Bronchial epithelial cell (primary cell): Measurements from ENCODE around the gene ISCA2. TPM values are rescaled to one million over a fixed set of nuclear protein-coding genes. Genes with fewer than 3 reads are reported as not detected.

Experiments
- DNase-seq: peaks from one replicate; pipeline ENCODE4 v3.0.0-alpha.2; 2010; ENCODE audit warnings: low read depth
- FAIRE-seq: peaks from 2 replicates; lab custom pipeline; 2011; peaks lifted over from hg19 to GRCh38; lab: Jason Lieb, UNC
- H3K27me3 ChIP-seq: 2 replicates; pipeline ENCODE4 v1.5.1; 2011; ENCODE audit warnings: low read length; ENCODE audit not compliant: control insufficient read depth, insufficient read depth
- H3K36me3 ChIP-seq: 2 replicates; pipeline ENCODE4 v1.5.1; 2011; ENCODE audit warnings: low read length; ENCODE audit not compliant: control insufficient read depth, insufficient read depth
- H3K4me3 ChIP-seq: 2 replicates; pipeline ENCODE4 v1.5.1; 2011; ENCODE audit warnings: mild to moderate bottlenecking, low read depth, low read length, control low read depth
- CTCF ChIP-seq: IDR thresholded peaks from 2 replicates; pipeline ENCODE4 v1.5.1; 2011; ENCODE audit warnings: mild to moderate bottlenecking, moderate library complexity, low read length, control low read depth, inconsistent platforms; ENCODE audit not compliant: insufficient read depth, severe bottlenecking
- total RNA-seq: library from RNA; depleted of rRNA; stranded (reverse); fragments of >200 nt; gene quantifications from 2 replicates; pipeline ENCODE4 v1.2.1, GENCODE V29; 2014

The ISCA2 gene
- total RNA-seq, 1 donor from 2014 or later: 11.3 TPM

- Histone ChIP-seq H3K27me3 (no peaks in the 10 kb centered on the region), H3K36me3 (peaks cover 8% of the 10 kb centered on the region), H3K4me3 (no peak overlapping the region)
- TF ChIP-seq CTCF: no peak
- DNase-seq: no peak
- no peak for FAIRE-seq
Measured at GRCh38 chr14:74476107-74476506, 17.5 kb upstream of the ISCA2 start.

DNA sequence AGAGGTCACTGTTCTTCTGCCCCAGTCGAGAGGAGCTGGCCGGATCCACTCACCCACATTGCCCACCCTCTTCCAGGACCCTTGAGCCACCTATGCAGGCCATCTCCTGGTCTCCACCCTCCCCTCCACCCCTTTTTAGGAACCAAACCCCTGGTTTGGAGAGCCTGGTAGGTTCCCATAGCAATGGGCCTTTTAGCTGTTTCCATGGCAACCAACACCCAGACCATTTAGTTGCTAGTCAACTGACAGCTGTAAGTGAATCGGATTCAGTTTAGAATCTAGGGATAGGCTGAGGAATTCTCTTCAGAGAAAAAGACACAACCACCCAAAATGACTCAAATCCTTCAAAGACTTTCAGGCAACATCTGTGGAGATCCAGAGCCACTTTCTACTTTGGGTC lies 17.0 kb upstream of the ISCA2 start:
- no peak for DNase-seq
- no peak overlapping the region for H3K4me3 ChIP-seq
- no peaks in the 10 kb centered on the region for H3K27me3 ChIP-seq
- no peak for FAIRE-seq
- no peak for TF ChIP-seq CTCF
- peaks cover 8% of the 10 kb centered on the region for H3K36me3 ChIP-seq

DNA sequence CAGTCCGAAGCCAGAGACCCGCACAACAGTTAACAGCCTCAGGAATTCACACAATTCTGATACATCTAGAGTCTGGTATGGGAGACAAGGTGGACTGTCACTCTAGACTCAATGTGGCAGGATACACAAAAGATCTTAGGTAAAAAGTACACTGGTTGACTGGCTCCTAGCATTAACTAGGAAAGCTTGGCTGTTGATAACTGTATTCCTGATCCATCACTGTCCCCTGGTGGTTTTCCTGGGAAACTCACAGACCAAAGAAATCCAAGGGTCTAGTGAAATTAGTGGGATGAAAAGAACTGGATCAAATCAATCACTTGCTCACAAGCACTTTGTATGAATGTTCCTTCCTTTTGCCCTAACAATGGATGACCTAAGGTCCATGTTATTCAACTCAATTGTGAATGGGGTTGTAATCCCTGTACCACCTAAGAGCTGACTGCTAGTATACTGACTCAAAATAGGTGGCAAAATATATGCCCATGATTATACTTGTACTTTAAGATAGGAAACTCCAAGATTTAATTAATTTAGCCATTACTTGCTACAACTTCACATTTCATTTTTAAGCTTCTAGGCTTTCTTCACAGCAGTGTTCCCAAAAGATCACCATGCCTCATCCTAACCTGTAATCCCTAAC lies 14.4 kb upstream of the ISCA2 start:
- H3K4me3 ChIP-seq: no peak overlapping the region
- H3K27me3 ChIP-seq: no peaks in the 10 kb centered on the region
- peak; percentile 68 for TF ChIP-seq CTCF
- DNase-seq (peak; percentile 22), FAIRE-seq (no peak)
- H3K36me3 ChIP-seq: peaks cover 10% of the 10 kb centered on the region

- FAIRE-seq (no peak), DNase-seq (no peak)
- Histone ChIP-seq H3K4me3 (no peak overlapping the region), H3K27me3 (no peaks in the 10 kb centered on the region), H3K36me3 (peaks cover 8% of the 10 kb centered on the region)
- TF ChIP-seq CTCF: no peak
Measured at GRCh38 chr14:74480046-74480445, 13.5 kb upstream of the ISCA2 start.

GRCh38 chr14:74482571-74482970 lies 11.0 kb upstream of the ISCA2 start:
- DNase-seq (no peak), FAIRE-seq (no peak)
- peaks cover 10% of the 10 kb centered on the region for H3K36me3 ChIP-seq
- H3K4me3 ChIP-seq: no peak overlapping the region
- TF ChIP-seq CTCF: no peak
- no peaks in the 10 kb centered on the region for H3K27me3 ChIP-seq

DNA sequence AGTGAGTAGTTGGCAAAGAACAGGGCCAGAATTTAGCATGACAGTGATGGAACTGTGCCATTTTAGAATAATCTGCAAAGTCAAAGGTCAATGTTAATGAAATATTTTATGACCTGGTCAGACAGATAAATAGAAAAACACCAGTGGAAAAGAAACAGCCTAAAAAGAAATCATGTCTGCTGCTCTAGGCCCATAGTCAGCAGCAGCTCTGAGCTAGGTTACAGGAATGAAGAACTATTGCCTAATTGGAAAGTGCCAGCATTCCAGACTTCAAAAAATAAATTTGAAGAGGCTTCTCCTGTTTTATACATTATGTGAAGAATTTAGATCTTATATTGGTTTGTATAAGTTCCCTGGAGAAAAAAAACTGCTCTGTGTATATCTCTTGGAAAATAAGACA lies 10.2 kb upstream of the ISCA2 start:
- Histone ChIP-seq H3K4me3 (no peak overlapping the region), H3K27me3 (no peaks in the 10 kb centered on the region), H3K36me3 (peaks cover 11% of the 10 kb centered on the region)
- FAIRE-seq (no peak), DNase-seq (no peak)
- no peak for TF ChIP-seq CTCF
